H54 (cell line): ENCODE data around the gene ITIH5.

Experiments
- DNase-seq: peaks from one replicate; pipeline ENCODE4 v3.0.0; 2011; ENCODE audit warnings: low spot score, mixed read lengths; ENCODE audit not compliant: insufficient read length
- FAIRE-seq: peaks from 3 replicates; lab custom pipeline; 2011; peaks lifted over from hg19 to GRCh38; lab: Jason Lieb, UNC
- POLR2A ChIP-seq: IDR thresholded peaks from 2 replicates; pipeline ENCODE4 v1.6.1; 2011; ENCODE audit warnings: low read depth, mild to moderate bottlenecking, low read length

Gene ITIH5

DNA sequence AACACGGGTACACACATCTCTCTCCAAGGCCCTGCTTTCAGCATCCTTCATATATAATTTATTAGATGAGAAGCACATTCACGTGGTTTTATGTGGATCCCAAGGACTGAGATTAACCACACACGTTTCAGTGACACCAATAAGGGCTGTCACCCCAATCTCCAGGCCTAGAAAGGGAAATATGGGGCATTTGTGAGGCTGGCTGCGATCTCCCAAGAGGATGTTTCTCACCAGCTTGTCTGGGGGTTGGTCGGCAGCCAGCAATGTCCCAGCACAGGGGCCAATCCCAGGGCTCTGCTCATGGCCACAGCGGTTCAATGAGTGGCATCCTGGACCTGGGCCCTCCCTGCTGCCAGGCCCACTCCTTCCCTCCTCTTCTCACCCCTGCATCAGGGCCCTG, 115.5 kb downstream of the ITIH5 start:
- TF ChIP-seq POLR2A, result no peak
- DNase-seq (no peak), FAIRE-seq (no peak)

GRCh38 chr10:7550013-7550412, 116.8 kb downstream of the ITIH5 start:
- no peak for FAIRE-seq
- DNase-seq, result no peak
- TF ChIP-seq POLR2A, result no peak

- TF ChIP-seq POLR2A, result no peak
- no peak for FAIRE-seq
These were observed 118.9 kb downstream of the ITIH5 start for GRCh38 chr10:7547829-7548228.

GRCh38 chr10:7547206-7547605, 119.6 kb downstream of the ITIH5 start:
- FAIRE-seq (no peak), DNase-seq (no peak)
- no peak for TF ChIP-seq POLR2A

More at GRCh38 chr10:7547829-7548228, 118.9 kb downstream of the ITIH5 start:
- no peak for DNase-seq

DNA sequence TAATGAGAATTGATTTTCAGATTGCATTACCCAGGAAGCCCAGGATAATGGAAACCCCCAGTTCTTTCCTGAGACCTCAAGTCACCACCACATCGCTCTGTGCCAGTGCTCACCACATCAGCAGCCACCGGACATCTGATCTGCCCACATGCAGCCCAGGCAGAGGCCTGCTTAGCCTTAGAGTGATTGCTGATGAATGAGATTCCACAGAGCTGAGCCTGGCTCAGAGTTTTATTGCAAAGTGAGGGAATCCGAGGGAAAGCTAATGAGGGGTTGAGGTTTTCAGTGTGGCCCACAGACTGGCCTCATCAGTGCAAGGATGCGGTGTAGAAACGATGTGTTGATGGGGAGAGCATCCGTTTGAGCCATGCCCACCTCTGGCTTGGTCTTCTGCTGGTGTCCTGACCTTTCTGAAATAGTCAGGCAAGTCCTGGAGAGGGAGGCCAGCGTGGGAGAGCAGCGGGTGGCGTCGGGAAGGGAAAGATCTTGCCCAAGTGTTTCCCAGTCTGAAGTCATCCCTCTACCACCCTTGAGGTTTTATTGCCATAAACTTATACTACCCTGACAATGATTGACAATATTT, 120.3 kb downstream of the ITIH5 start:
- TF ChIP-seq POLR2A, result no peak
- DNase-seq, result no peak
- FAIRE-seq, result no peak

GRCh38 chr10:7545792-7546191, 121.0 kb downstream of the ITIH5 start:
- FAIRE-seq (no peak), DNase-seq (no peak)
- TF ChIP-seq POLR2A, result no peak

GRCh38 chr10:7545261-7545660, 121.5 kb downstream of the ITIH5 start:
- no peak for TF ChIP-seq POLR2A
- FAIRE-seq (no peak), DNase-seq (no peak)

- no peak for DNase-seq
- TF ChIP-seq POLR2A, result no peak
- no peak for FAIRE-seq
These were observed 122.6 kb downstream of the ITIH5 start for GRCh38 chr10:7544203-7544602.

DNA sequence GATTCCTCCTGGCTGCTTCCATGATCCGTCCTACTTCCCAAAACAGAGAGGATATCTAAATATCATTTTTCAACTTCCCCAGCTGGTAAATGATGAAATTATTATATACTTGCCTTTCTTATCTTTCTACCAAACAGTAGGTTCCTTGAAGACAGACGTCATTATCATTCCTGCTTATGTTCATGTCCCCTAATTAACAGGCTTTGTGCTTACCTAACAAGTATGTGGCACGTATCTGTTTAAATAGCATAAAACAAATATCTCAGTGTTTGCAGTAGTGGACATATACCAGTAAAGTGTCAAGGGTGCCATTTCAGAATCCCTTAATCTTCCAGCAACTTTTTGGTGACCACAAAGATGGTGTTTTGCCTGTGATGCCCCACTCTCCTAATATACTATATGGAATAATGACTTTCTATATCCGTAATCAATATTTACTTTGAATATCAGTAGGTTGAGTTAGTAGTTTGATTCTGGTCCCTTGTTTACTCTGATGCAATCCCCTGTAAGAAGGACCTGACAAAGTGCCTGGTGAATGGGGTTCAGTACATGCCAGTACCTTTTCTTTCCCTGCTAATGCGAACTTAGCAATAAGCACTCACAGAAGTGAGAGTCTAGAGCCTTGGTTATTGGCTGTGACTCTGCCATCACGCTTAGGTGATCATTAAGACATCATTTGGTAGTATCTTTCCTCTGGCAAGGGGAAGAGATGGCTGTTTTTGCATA, 124.4 kb downstream of the ITIH5 start:
- no peak for TF ChIP-seq POLR2A
- FAIRE-seq (no peak), DNase-seq (no peak)

GRCh38 chr10:7541137-7542087, 125.4 kb downstream of the ITIH5 start:
- no peak for TF ChIP-seq POLR2A
- DNase-seq (no peak), FAIRE-seq (no peak)

DNA sequence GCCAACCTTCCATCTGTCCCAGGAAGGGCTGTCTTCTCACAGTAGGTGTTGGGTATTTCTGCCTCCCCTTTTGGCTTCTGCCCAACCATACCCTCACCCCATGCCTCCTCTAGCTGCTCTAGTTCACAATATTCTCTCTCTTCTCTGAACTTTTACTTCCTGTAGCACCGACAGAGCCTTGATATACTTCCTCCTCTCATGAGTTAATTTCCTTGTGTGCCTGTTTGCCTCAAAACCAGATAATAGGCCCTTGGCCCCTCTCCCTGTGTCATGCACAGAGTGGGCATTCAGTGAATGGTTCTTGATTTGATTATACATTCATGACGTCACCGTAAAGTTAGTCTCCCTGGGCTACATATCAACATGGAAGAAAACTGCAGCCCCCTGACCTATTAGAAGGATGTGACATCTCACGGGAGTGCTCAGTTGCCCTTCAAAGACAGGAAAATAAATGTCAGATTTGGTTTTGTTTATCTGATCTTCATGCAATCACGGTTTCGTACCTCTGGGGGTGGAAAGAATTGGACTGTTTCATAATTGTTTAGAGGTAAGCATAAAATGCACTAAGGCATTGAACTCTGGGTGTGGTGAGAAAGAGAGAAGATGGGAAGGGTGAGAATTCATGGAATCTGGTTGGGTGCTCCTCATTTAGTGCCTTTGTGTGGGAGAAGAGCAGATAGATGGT, 127.7 kb downstream of the ITIH5 start:
- no peak for DNase-seq
- FAIRE-seq, result no peak
- TF ChIP-seq POLR2A, result no peak

- FAIRE-seq (no peak), DNase-seq (no peak)
- no peak for TF ChIP-seq POLR2A
These were observed 129.6 kb downstream of the ITIH5 start for GRCh38 chr10:7537126-7537525.

- TF ChIP-seq POLR2A, result no peak
- DNase-seq (no peak), FAIRE-seq (no peak)
These were observed 132.3 kb downstream of the ITIH5 start for GRCh38 chr10:7534480-7534852.
